ENCODE results near the gene EHMT2. TPM values are rescaled to one million over a fixed set of nuclear protein-coding genes. Genes with fewer than 3 reads are reported as not detected.

Gene EHMT2
- total and polyA plus RNA-seq, 2 donors (not counting 1 experiment from before 2014, with no cell fraction given), result 22.0 to 60.1 TPM

GRCh38 chr6:31887173-31888007 lies 10.1 kb downstream of the EHMT2 start:
- H3K79me2 ChIP-seq (ENCODE audit: control insufficient read depth, insufficient read depth, low read length), result no peaks in the 10 kb centered on the region
- H3K27me3 ChIP-seq (ENCODE audit: control insufficient read depth, insufficient read depth, low read length), result no peaks in the 10 kb centered on the region
- DNase-seq (ENCODE audit: low read depth in 2 of 2), result no peak
- H3K36me3 ChIP-seq (ENCODE audit: control insufficient read depth, insufficient read depth, low read length), result peaks cover 37% of the 10 kb centered on the region
- TF ChIP-seq EZH2 (IDR thresholded peaks at IDR 0.05; ENCODE audit: low read length, missing control alignments) (no peak), CTCF (conservative IDR thresholded peaks at IDR 0.05 in 1 of 2, IDR thresholded peaks at IDR 0.05 in 1 of 2; ENCODE audit: low read depth in 1 of 2, low read length in 2 of 2) (no peak)
- H3K9ac ChIP-seq (ENCODE audit: insufficient read depth, low read length), result no peak overlapping the region
- no peak overlapping the region for H2AFZ ChIP-seq (ENCODE audit: low read length)
- peaks cover 4% of the 10 kb centered on the region for H3K4me1 ChIP-seq (ENCODE audit: control insufficient read depth, extremely low read depth, insufficient read depth, low read length)
- no peak overlapping the region for H3K4me3 ChIP-seq (replicated peaks in 1 of 4; ENCODE audit: control extremely low read depth in 1 of 4, insufficient read depth in 1 of 4, low read depth in 3 of 4, low read length in 4 of 4)
- no peak overlapping the region for H3K4me2 ChIP-seq (ENCODE audit: extremely low read depth, insufficient read depth, low read length)
- H4K20me1 ChIP-seq (ENCODE audit: control insufficient read depth, extremely low read depth, insufficient read depth, low read length), result no peaks in the 10 kb centered on the region
- no peak overlapping the region for H3K27ac ChIP-seq (ENCODE audit: insufficient read depth, low read length)
- no peaks in the 10 kb centered on the region for H3K9me3 ChIP-seq (ENCODE audit: control insufficient read depth, insufficient read depth, low read depth, low read length)

- Histone ChIP-seq H3K9ac (ENCODE audit: insufficient read depth, low read length) (no peak overlapping the region), H2AFZ (ENCODE audit: low read length) (no peak overlapping the region), H3K27me3 (ENCODE audit: control insufficient read depth, insufficient read depth, low read length) (no peaks in the 10 kb centered on the region), H3K79me2 (ENCODE audit: control insufficient read depth, insufficient read depth, low read length) (no peaks in the 10 kb centered on the region), H3K27ac (ENCODE audit: insufficient read depth, low read length) (no peak overlapping the region), H3K4me2 (ENCODE audit: extremely low read depth, insufficient read depth, low read length) (no peak overlapping the region), H3K9me3 (ENCODE audit: control insufficient read depth, insufficient read depth, low read depth, low read length) (no peaks in the 10 kb centered on the region), H3K4me3 (replicated peaks in 1 of 4; ENCODE audit: control extremely low read depth in 1 of 4, insufficient read depth in 1 of 4, low read depth in 3 of 4, low read length in 4 of 4) (no peak overlapping the region), H3K4me1 (ENCODE audit: control insufficient read depth, extremely low read depth, insufficient read depth, low read length) (peaks cover 7% of the 10 kb centered on the region), H3K36me3 (ENCODE audit: control insufficient read depth, insufficient read depth, low read length) (peaks cover 37% of the 10 kb centered on the region), H4K20me1 (ENCODE audit: control insufficient read depth, extremely low read depth, insufficient read depth, low read length) (no peaks in the 10 kb centered on the region)
- DNase-seq (ENCODE audit: low read depth in 2 of 2), result no peak
- TF ChIP-seq CTCF (conservative IDR thresholded peaks at IDR 0.05 in 1 of 2, IDR thresholded peaks at IDR 0.05 in 1 of 2; ENCODE audit: low read depth in 1 of 2, low read length in 2 of 2) (no peak), EZH2 (IDR thresholded peaks at IDR 0.05; ENCODE audit: low read length, missing control alignments) (no peak)
Observed at GRCh38 chr6:31886541-31886991, 10.9 kb downstream of the EHMT2 start.

GRCh38 chr6:31884528-31885035 lies 12.9 kb downstream of the EHMT2 start:
- Histone ChIP-seq H2AFZ (ENCODE audit: low read length) (no peak overlapping the region), H3K36me3 (ENCODE audit: control insufficient read depth, insufficient read depth, low read length) (peaks cover 50% of the 10 kb centered on the region), H3K4me1 (ENCODE audit: control insufficient read depth, extremely low read depth, insufficient read depth, low read length) (peaks cover 7% of the 10 kb centered on the region), H3K27me3 (ENCODE audit: control insufficient read depth, insufficient read depth, low read length) (no peaks in the 10 kb centered on the region), H3K27ac (ENCODE audit: insufficient read depth, low read length) (no peak overlapping the region), H4K20me1 (ENCODE audit: control insufficient read depth, extremely low read depth, insufficient read depth, low read length) (peaks cover 1% of the 10 kb centered on the region), H3K9ac (ENCODE audit: insufficient read depth, low read length) (no peak overlapping the region), H3K79me2 (ENCODE audit: control insufficient read depth, insufficient read depth, low read length) (no peaks in the 10 kb centered on the region), H3K4me2 (ENCODE audit: extremely low read depth, insufficient read depth, low read length) (no peak overlapping the region), H3K9me3 (ENCODE audit: control insufficient read depth, insufficient read depth, low read depth, low read length) (no peaks in the 10 kb centered on the region), H3K4me3 (replicated peaks in 1 of 4; ENCODE audit: control extremely low read depth in 1 of 4, insufficient read depth in 1 of 4, low read depth in 3 of 4, low read length in 4 of 4) (no peak overlapping the region)
- no peak for TF ChIP-seq EZH2 (IDR thresholded peaks at IDR 0.05; ENCODE audit: low read length, missing control alignments)
- TF ChIP-seq CTCF (conservative IDR thresholded peaks at IDR 0.05 in 1 of 2, IDR thresholded peaks at IDR 0.05 in 1 of 2; ENCODE audit: low read depth in 1 of 2, low read length in 2 of 2), result no peak
- DNase-seq (ENCODE audit: low read depth in 2 of 2), result no peak
